GM18505 (cell line): ENCODE measurements around the gene ZBTB12.
"Not testable (repeated sequence)": the region's sequence is repeated elsewhere in the genome, so short reads cannot be mapped to it uniquely, and the experiment has no call there.

Experiments used
- ATAC-seq: cut with Tn5 transposase; IDR thresholded peaks from one replicate; pipeline ENCODE4 v1.9.1; 2021; ENCODE audit not compliant: unreplicated experiment
- POLR2A ChIP-seq: IDR thresholded peaks from 4 replicates; pipeline ENCODE4 v1.6.1; 2011; ENCODE audit warnings: borderline replicate concordance; ENCODE audit not compliant: insufficient read depth, insufficient read length; ENCODE audit errors: extremely low read depth

The ZBTB12 gene

GRCh38 chr6:31935021-31935420 lies 33.1 kb upstream of the ZBTB12 start:
- no peak for TF ChIP-seq POLR2A

GRCh38 chr6:31933537-31933936 lies 31.7 kb upstream of the ZBTB12 start:
- TF ChIP-seq POLR2A, result no peak
- ATAC-seq, result no peak

More at GRCh38 chr6:31935021-31935420, 33.1 kb upstream of the ZBTB12 start:
- no peak for ATAC-seq

- ATAC-seq, result not testable (repeated sequence)
Measured at GRCh38 chr6:31932137-31932536, 30.3 kb upstream of the ZBTB12 start.

- ATAC-seq, result no peak
- TF ChIP-seq POLR2A, result no peak
Measured at GRCh38 chr6:31930962-31931361, 29.1 kb upstream of the ZBTB12 start.

- ATAC-seq, result no peak
- no peak for TF ChIP-seq POLR2A
Measured at GRCh38 chr6:31928672-31928939, 26.7 kb upstream of the ZBTB12 start.

GRCh38 chr6:31927863-31928671 lies 26.2 kb upstream of the ZBTB12 start:
- no peak for ATAC-seq
- no peak for TF ChIP-seq POLR2A

GRCh38 chr6:31927242-31927862 lies 25.5 kb upstream of the ZBTB12 start, which contains the start of gene C2:
Gene C2, plus strand, starts transcription at chr6:31927717. Its CDS starts 36 bp downstream, at chr6:31927753.
- no peak for TF ChIP-seq POLR2A
- no peak for ATAC-seq

GRCh38 chr6:31922942-31923341 lies 21.1 kb upstream of the ZBTB12 start:
- TF ChIP-seq POLR2A, result no peak
- no peak for ATAC-seq

- TF ChIP-seq POLR2A, result no peak
- ATAC-seq, result no peak
Measured at GRCh38 chr6:31920811-31921210, 18.9 kb upstream of the ZBTB12 start.

- TF ChIP-seq POLR2A, result no peak
- no peak for ATAC-seq
Measured at GRCh38 chr6:31919624-31920303, 17.9 kb upstream of the ZBTB12 start.

GRCh38 chr6:31918069-31918720 lies 16.3 kb upstream of the ZBTB12 start:
- no peak for TF ChIP-seq POLR2A
- no peak for ATAC-seq

- no peak for TF ChIP-seq POLR2A
- ATAC-seq, result no peak
Measured at GRCh38 chr6:31915756-31916155, 13.9 kb upstream of the ZBTB12 start.

- ATAC-seq, result no peak
- TF ChIP-seq POLR2A, result no peak
Measured at GRCh38 chr6:31915351-31915750, 13.5 kb upstream of the ZBTB12 start.
